GM18508 (cell line): ENCODE measurements around the gene ZNF774.
A peak's percentile ranks its signal among the peaks of the same experiment; 100 is the strongest.
"Not testable (repeated sequence)": the region's sequence is repeated elsewhere in the genome, so short reads cannot be mapped to it uniquely, and the experiment has no call there.

Experiments
- ATAC-seq: cut with Tn5 transposase; IDR thresholded peaks from one replicate; pipeline ENCODE4 v1.9.1; 2021; ENCODE audit warnings: moderate number of reproducible peaks; ENCODE audit not compliant: insufficient read depth, unreplicated experiment

The ZNF774 gene

GRCh38 chr15:90387534-90388461, 35.7 kb downstream of the ZNF774 start, which contains the start of gene IQGAP1:
Gene IQGAP1, plus strand, starts transcription at chr15:90388242. Its CDS starts 100 bp downstream, at chr15:90388342.
- peak; percentile 79 for ATAC-seq

DNA sequence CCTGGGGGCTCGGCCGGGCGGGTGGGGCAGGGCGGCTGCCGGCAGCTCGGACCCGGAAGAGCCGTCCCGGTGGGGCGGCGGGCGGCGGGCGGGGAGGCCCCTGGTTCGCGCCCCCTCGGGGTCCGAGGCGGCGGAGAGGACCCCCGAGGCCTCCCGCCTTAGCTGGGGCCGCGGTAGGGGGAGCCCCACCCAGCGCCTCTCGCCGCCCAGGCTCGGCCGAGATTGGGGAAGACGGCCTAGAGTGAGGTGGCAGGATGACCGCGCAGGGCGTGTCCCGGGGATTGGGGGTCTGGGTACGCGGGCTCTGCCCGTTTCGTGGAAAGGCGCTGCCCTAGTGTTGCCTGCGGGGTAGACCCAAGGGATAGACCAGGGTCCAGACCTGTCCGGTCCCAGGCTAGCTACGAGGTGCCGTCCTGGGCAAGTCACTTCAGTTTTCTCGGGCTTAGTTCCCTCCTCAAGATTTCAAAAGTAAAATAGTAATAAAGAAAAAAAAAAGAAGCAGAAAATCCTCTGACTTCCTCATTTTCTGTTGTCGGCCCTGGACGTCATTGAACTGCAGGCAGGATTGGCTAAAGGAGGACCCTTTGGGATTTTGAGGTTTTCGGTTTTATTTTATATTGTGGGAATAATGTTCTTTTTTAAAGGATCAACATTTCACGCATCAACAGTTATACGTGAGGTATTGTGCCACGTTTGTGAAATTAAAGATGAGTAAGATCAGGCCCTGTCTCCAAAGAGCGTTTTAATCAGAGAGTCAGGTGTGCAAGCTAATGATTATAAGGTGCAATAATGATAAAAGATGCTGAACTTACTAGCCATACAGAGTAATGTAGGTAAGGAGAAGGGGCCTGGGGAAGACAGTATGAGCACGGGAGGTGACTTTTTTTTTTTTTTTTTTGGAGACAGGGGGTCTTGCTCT, 36.6 kb downstream of the ZNF774 start:
- peak; percentile 18 for ATAC-seq

- no peak for ATAC-seq
These were observed 37.4 kb downstream of the ZNF774 start for GRCh38 chr15:90389513-90389912.

GRCh38 chr15:90393040-90393439, 41.0 kb downstream of the ZNF774 start:
- no peak for ATAC-seq

DNA sequence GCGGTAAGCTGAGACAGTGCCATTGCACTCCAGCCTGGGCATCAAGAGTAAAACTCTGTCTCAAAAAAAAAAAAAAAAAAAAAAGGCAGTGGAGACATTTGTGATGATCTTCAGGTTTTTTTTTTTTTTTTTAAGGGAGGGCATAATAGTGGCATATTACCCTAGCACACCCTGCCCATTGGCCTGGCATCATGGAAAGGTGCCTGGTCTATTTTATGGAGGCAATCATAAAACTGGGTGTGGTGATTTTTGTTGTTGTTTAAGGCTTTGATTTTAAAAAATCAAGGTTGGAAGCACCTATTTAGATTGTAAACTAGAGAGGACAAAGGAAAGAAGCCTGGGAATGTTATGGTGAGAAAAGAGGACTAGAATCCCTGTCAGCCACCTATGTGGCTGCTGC, 42.0 kb downstream of the ZNF774 start:
- no peak for ATAC-seq

GRCh38 chr15:90394748-90395442, 42.8 kb downstream of the ZNF774 start:
- no peak for ATAC-seq

DNA sequence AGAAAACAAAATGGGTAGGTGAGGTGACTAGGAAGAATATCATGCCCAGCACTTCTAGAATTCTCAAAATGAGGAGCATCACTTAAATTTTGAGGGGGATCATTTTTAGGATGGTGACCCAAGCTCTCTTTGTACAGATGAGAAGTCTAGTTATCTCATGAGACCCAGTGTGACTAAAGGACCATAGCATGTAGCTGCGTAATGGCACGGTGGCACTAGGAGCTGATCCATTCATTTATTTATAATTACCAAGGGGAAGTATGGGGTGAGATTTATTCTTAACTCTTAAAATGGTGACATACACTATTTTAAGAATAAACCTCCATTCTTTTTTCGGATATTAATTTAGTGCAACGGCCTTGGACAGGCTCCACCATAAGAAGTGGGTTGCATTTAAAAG, 44.2 kb downstream of the ZNF774 start:
- no peak for ATAC-seq

DNA sequence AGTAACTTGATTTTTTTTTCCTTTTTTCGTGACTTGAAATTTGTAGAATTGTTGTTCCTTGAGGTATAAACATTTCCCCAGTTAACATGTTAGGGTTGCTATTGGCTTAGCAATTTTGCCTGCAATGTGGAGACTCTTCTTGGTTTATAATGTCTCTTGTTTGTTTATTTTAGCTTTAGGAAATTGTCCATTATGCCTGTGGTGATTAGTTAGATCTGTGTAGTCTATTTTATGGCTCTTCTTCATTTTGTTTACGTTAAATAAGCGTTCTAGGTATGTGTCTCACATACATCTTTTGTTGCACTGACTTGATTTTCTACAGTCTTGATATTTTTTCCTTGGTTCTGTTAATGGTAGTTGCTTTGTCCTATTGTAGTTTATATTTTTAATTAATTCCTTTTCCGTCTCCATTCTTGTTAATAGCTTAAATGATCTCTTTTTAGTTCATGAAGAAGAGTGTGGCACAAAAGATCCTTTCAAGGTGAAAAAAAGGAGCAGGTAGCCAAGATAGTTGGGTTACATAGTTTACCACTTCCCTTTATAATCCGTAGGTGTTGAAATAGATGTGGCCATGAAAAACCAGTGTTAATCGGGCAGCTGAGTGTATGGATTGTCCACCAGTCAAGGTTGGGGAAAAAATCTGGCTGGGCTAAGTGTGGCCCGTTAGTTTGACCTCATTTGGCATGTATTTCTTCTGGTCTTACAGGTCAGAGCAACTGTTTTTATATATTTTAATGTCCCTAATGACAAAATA, 48.1 kb downstream of the ZNF774 start:
- no peak for ATAC-seq

GRCh38 chr15:90400759-90401314, 48.8 kb downstream of the ZNF774 start:
- peak; percentile 62 for ATAC-seq

GRCh38 chr15:90401495-90401894, 49.4 kb downstream of the ZNF774 start:
- ATAC-seq = no peak

GRCh38 chr15:90402223-90402622, 50.1 kb downstream of the ZNF774 start:
- ATAC-seq = no peak

DNA sequence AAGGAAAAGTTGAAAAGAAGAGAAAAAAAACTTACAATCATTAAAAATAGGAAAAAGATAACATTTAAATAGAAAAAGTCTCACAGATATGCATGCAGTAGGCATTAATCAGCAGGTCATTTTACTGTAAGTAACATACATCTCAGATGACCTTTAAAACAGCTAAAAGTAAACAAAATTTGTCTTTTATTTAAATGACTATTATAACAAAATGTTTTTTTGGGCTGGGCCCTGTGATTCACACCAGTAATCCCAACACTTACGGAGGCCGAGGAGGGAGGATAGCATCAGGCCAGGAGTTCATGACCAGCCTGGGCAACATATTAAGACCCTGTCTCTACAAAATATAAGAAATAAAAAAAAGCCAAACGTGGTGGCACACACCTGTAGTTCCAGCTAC, 50.7 kb downstream of the ZNF774 start:
- ATAC-seq = no peak

GRCh38 chr15:90405055-90405607, 53.0 kb downstream of the ZNF774 start:
- ATAC-seq = no peak

DNA sequence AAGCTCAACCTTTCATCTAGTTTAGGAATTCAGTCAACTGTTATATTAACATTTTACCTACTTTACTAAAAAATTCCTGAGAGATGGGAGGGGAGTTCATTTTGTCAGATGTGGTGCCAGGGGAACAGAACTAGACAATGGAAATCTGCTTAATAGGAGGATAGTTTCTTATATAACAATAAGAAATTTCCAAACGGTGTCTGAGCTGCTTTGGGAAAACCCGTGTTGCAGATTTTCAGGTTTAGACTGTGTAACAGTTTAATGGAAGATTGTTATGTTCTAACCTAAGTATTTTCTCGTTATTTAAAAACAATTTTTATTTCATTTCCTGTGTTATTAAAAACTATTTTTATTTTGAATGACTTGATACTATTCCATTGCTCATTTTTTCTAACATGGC, 55.3 kb downstream of the ZNF774 start:
- ATAC-seq = no peak

- no peak for ATAC-seq
These were observed 55.8 kb downstream of the ZNF774 start for GRCh38 chr15:90407871-90408317.

DNA sequence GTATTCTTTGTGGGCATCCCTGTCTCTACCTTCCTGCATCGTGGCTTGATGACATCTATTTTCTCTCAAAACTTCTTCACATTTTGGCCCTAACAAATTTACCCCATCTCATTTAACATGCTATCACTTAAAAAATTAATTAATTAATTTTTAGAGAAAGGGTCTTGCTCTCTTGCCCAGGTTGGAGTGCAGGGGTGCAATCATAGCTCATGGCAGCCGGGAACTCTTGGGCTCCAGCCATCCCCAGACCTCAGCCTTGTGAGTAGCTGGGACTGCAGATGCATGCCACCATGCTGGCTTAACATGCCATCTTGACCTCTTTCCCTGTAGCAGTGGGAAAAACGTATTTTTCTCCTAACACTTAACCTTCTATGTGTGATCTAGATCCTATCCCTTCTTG, 56.6 kb downstream of the ZNF774 start:
- ATAC-seq = no peak

- ATAC-seq = not testable (repeated sequence)
These were observed 57.5 kb downstream of the ZNF774 start for GRCh38 chr15:90409587-90409986.

DNA sequence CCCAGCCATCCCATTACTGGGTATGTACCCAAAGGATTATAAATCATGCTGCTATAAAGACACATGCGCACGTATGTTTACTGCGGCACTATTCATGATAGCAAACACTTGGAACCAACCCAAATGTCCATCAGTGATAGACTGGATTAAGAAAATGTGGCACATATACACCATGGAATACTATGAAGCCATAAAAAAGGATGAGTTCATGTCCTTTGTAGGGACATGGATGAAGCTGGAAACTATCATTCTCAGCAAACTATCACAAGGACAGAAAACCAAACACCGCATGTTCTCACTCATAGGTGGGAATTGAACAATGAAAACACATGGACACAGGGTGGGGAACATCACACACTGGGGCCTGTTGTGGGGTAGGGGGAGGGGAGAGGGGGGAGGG, 58.2 kb downstream of the ZNF774 start:
- not testable (repeated sequence) for ATAC-seq

- no peak for ATAC-seq
These were observed 59.1 kb downstream of the ZNF774 start for GRCh38 chr15:90411176-90411575.
